Measurements from ENCODE around the gene SSR4. TPM values are rescaled to one million over a fixed set of nuclear protein-coding genes. Genes with fewer than 3 reads are reported as not detected.
A peak's percentile ranks its signal among the peaks of the same experiment; 100 is the strongest.

Gene SSR4
- total RNA-seq, 1 experiment from 2014 or later, result 298 TPM

- ATAC-seq, result peak; percentile 48
- H3K4me2 ChIP-seq (ENCODE audit: low read length), result no peak within 1 kb of the TSS
- H3K9ac ChIP-seq (ENCODE audit: low read length), result no peak within 1 kb of the TSS
- H3F3A ChIP-seq (ENCODE audit: low read length, unreplicated experiment), result no peaks in the 10 kb centered on the region
- no peaks in the 10 kb centered on the region for H3K36me3 ChIP-seq (ENCODE audit: low read depth, low read length)
- no peaks in the 10 kb centered on the region for H4K20me1 ChIP-seq (ENCODE audit: low read length)
- ChIA-PET POLR2A (ENCODE audit: unreplicated experiment) (no interaction called here), CTCF (no interaction called here)
- H3K4me1 ChIP-seq (ENCODE audit: insufficient read depth, low read length), result no peaks in the 10 kb centered on the region
- no TSS peak for BruUV-seq (replicated peaks)
- H3K9me3 ChIP-seq (ENCODE audit: low read length), result no peaks in the 10 kb centered on the region
- no peak within 1 kb of the TSS for H3K27ac ChIP-seq (ENCODE audit: low read length)
- no peaks in the 10 kb centered on the region for H3K9me2 ChIP-seq (replicated peaks; ENCODE audit: low read length)
- H3K27me3 ChIP-seq (ENCODE audit: low read length), result no peaks in the 10 kb centered on the region
- no peak for DNase-seq
- H3K79me2 ChIP-seq (ENCODE audit: low read length), result no peaks in the 10 kb centered on the region
- intact Hi-C loops (cut with micrococcal nuclease), result no loop called here
- no peak within 1 kb of the TSS for H2AFZ ChIP-seq (ENCODE audit: low read length)
- no peak within 1 kb of the TSS for H3K4me3 ChIP-seq (ENCODE audit: low read length)
- TF ChIP-seq EZH2 (IDR thresholded peaks at IDR 0.05; ENCODE audit: low read length, unreplicated experiment) (no peak), CTCF (conservative IDR thresholded peaks at IDR 0.05; ENCODE audit: low read depth, low read length) (no peak), EZH2phosphoT487 (IDR thresholded peaks at IDR 0.05; ENCODE audit: borderline replicate concordance, low read length) (no peak)
Observed at GRCh38 chrX:153780678-153781427, 13.6 kb upstream of the SSR4 start, which contains the start of gene SRPK3. TSS of gene SRPK3 (plus strand) at chrX:153781041. CDS start at chrX:153781087, 46 bp downstream.

- peak; percentile 5; the same call in 1 of the 2 replicates for ATAC-seq
- CTCF ChIA-PET, result no interaction called here
- H3K4me1 ChIP-seq (ENCODE audit: insufficient read depth, low read length), result no peaks in the 10 kb centered on the region
- TF ChIP-seq EZH2phosphoT487 (IDR thresholded peaks at IDR 0.05; ENCODE audit: borderline replicate concordance, low read length) (no peak), CTCF (conservative IDR thresholded peaks at IDR 0.05; ENCODE audit: low read depth, low read length) (no peak), EZH2 (IDR thresholded peaks at IDR 0.05; ENCODE audit: low read length, unreplicated experiment) (no peak)
- DNase-seq, result no peak
- no peaks in the 10 kb centered on the region for H3K79me2 ChIP-seq (ENCODE audit: low read length)
- H3K27ac ChIP-seq (ENCODE audit: low read length), result no peak overlapping the region
- no peak overlapping the region for H3K9ac ChIP-seq (ENCODE audit: low read length)
- H4K20me1 ChIP-seq (ENCODE audit: low read length), result no peaks in the 10 kb centered on the region
- H3K9me3 ChIP-seq (ENCODE audit: low read length), result no peaks in the 10 kb centered on the region
- BruUV-seq (replicated peaks), result no TSS peak
- POLR2A ChIA-PET (ENCODE audit: unreplicated experiment), result no interaction called here
- no peak overlapping the region for H3K4me2 ChIP-seq (ENCODE audit: low read length)
- no peaks in the 10 kb centered on the region for H3F3A ChIP-seq (ENCODE audit: low read length, unreplicated experiment)
- no peak overlapping the region for H3K4me3 ChIP-seq (ENCODE audit: low read length)
- no peaks in the 10 kb centered on the region for H3K27me3 ChIP-seq (ENCODE audit: low read length)
- no peaks in the 10 kb centered on the region for H3K36me3 ChIP-seq (ENCODE audit: low read depth, low read length)
- intact Hi-C loops (cut with micrococcal nuclease), result no loop called here
- H2AFZ ChIP-seq (ENCODE audit: low read length), result no peak overlapping the region
- H3K9me2 ChIP-seq (replicated peaks; ENCODE audit: low read length), result no peaks in the 10 kb centered on the region
Observed at GRCh38 chrX:153781428-153782047, 12.9 kb upstream of the SSR4 start.

GRCh38 chrX:153782313-153782712, 12.2 kb upstream of the SSR4 start:
- TF ChIP-seq EZH2 (IDR thresholded peaks at IDR 0.05; ENCODE audit: low read length, unreplicated experiment), result no peak
- TF ChIP-seq CTCF (conservative IDR thresholded peaks at IDR 0.05; ENCODE audit: low read depth, low read length), result peak; percentile 27; the same call in 1 of the 2 replicates
- H2AFZ ChIP-seq (ENCODE audit: low read length), result no peak overlapping the region
- H3K9ac ChIP-seq (ENCODE audit: low read length), result no peak overlapping the region
- intact Hi-C loops (cut with micrococcal nuclease), result no loop called here
- H3K4me1 ChIP-seq (ENCODE audit: insufficient read depth, low read length), result no peaks in the 10 kb centered on the region
- no peak overlapping the region for H3K4me2 ChIP-seq (ENCODE audit: low read length)
- H3K79me2 ChIP-seq (ENCODE audit: low read length), result no peaks in the 10 kb centered on the region
- H3K9me3 ChIP-seq (ENCODE audit: low read length), result no peaks in the 10 kb centered on the region
- BruUV-seq (replicated peaks), result no TSS peak
- DNase-seq (no peak), ATAC-seq (no peak)
- CTCF ChIA-PET, result no interaction called here
- no peaks in the 10 kb centered on the region for H3F3A ChIP-seq (ENCODE audit: low read length, unreplicated experiment)
- H3K9me2 ChIP-seq (replicated peaks; ENCODE audit: low read length), result no peaks in the 10 kb centered on the region
- POLR2A ChIA-PET (ENCODE audit: unreplicated experiment), result no interaction called here
- no peaks in the 10 kb centered on the region for H4K20me1 ChIP-seq (ENCODE audit: low read length)
- no peak overlapping the region for H3K27ac ChIP-seq (ENCODE audit: low read length)
- no peaks in the 10 kb centered on the region for H3K27me3 ChIP-seq (ENCODE audit: low read length)
- H3K4me3 ChIP-seq (ENCODE audit: low read length), result no peak overlapping the region
- no peaks in the 10 kb centered on the region for H3K36me3 ChIP-seq (ENCODE audit: low read depth, low read length)
